ENCODE data around the gene TYROBP.
"Not testable (repeated sequence)": the region's sequence is repeated elsewhere in the genome, so short reads cannot be mapped to it uniquely, and the experiment has no call there.

Gene TYROBP

DNA sequence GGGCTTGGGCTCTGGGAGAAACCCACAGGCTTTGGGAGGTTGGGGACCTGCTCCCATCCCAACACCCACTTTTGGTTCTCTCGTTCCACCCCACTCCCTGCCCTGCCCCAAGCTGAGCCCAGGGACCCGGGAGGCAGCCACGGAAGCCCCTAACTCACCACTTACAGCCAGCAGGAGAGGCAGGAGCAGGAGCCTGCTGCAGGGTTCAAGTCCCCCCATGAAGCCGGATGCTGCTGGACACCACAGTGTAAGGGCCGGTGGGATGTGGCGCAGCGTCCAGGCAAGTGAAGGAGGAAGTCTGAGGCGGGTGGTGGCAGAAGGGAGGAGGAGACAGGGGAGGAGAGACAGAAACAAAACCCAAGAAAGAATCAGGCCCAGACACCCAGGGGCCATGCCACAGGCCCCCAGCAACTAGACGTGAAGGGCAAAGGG, at the start of gene TYROBP:
Gene TYROBP (minus strand): TSS at position 286 of the 432 bp plus-strand sequence. CDS start 67 bp downstream, at position 219.
- peak; percentile 30 for DNase-seq

DNA sequence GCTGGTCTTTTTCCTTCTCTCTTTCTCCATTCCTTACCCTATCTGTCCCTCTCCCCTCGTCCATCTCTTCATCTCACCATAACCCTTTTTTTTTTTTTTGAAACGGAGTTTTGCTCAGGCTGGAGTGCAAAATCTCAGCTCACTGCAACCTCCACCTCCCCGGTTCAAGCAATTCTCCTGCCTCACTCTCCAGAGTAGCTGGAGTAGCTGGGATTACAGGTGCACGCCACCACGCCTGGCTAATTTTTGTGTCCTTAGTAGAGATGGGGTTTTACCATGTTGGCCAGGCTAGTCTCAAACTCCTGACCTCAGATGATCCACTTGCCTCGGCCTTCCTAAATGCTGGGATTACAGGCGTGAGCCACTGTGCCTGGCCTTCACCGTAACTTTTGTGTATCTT, 49.3 kb upstream of the TYROBP start:
- not testable (repeated sequence) for DNase-seq

DNA sequence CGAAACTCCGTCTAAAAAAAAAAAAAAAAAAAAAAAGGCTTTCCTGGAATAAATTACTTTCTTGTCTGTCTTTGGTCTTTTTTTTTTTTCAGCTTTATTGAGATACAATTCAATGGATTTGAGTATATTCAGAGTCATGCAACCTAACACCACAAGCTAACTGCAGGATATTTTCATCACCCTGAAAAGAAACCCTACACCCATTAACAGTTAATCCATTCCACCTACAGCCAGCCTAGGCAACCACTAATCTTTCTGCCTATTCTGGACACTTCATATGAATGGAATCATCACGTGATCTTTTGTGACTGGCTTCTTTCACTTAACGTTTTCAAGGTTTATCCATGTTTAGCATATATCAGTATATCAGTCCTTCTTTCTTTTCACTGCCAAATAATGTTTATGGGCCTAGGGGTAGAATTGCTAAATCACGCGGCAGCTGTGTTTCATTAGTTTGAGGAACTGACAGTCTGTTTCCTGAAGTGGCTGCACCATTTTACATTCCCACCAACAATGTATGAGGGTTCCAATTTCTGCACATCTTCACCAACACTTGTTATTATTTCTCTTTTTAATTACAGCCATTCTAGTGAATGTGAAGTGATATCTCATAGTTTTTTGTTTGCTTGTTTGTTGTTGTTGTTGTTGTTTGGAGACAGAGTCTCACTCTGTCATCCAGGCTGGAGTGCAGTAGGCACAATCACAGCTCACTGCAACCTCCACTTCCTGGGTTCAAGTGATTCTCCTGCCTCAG, 48.0 kb upstream of the TYROBP start:
- no peak for DNase-seq

- DNase-seq = no peak
These were observed 41.0 kb upstream of the TYROBP start for GRCh38 chr19:35949131-35949530.

DNA sequence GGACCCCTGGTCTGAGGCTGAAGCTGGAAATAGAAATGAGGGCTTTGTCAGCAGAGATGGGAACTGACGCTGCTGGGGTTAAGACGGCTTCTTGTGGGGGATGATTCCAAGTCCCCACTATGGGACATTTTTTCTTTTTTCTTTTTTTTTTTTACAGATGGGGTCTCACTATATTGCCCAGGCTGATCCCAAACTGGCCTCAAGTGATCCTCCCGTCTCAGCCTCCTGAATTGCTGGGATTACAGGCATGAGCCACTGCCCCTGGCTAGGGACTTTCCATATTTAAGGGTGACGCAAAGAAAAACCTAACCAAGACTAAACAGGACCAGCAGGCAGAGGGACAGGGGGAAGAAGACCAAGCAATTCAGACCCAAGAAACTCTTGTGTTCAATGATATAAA, 38.1 kb upstream of the TYROBP start:
- DNase-seq = no peak

- no peak for DNase-seq
These were observed 37.2 kb upstream of the TYROBP start for GRCh38 chr19:35945121-35945790.

DNA sequence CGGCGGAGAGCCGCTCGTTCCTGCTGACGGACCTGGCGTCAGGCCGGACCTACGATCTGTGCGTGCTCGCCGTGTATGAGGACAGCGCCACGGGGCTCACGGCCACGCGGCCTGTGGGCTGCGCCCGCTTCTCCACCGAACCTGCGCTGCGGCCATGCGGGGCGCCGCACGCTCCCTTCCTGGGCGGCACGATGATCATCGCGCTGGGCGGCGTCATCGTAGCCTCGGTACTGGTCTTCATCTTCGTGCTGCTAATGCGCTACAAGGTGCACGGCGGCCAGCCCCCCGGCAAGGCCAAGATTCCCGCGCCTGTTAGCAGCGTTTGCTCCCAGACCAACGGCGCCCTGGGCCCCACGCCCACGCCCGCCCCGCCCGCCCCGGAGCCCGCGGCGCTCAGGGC, 36.5 kb upstream of the TYROBP start:
- DNase-seq = no peak

- no peak for DNase-seq
These were observed 35.5 kb upstream of the TYROBP start for GRCh38 chr19:35943321-35944301.

DNA sequence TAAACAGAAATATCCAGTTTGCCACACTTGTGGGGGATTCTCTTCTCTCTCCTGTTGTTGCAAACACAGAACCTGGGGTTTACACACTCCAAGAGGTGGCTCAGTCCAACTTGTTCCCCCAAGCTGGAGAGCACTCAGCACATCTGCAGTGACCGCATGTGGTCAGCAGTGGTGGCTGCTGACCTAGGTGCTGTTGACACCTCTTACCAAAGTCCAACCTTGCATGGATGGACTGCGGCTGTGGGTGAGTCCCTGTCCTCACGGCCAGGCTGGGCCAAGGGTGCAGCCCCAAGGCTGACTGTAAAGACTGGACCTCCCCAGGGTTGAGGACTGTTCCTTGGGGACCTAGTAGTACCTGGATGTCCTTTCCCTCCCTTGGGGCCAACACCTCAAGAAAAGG, 34.1 kb upstream of the TYROBP start:
- no peak for DNase-seq

GRCh38 chr19:35940839-35941238, 32.7 kb upstream of the TYROBP start:
- no peak for DNase-seq

GRCh38 chr19:35940078-35940775, 32.1 kb upstream of the TYROBP start:
- DNase-seq = no peak

- no peak for DNase-seq
These were observed 31.4 kb upstream of the TYROBP start for GRCh38 chr19:35939307-35940077.

DNA sequence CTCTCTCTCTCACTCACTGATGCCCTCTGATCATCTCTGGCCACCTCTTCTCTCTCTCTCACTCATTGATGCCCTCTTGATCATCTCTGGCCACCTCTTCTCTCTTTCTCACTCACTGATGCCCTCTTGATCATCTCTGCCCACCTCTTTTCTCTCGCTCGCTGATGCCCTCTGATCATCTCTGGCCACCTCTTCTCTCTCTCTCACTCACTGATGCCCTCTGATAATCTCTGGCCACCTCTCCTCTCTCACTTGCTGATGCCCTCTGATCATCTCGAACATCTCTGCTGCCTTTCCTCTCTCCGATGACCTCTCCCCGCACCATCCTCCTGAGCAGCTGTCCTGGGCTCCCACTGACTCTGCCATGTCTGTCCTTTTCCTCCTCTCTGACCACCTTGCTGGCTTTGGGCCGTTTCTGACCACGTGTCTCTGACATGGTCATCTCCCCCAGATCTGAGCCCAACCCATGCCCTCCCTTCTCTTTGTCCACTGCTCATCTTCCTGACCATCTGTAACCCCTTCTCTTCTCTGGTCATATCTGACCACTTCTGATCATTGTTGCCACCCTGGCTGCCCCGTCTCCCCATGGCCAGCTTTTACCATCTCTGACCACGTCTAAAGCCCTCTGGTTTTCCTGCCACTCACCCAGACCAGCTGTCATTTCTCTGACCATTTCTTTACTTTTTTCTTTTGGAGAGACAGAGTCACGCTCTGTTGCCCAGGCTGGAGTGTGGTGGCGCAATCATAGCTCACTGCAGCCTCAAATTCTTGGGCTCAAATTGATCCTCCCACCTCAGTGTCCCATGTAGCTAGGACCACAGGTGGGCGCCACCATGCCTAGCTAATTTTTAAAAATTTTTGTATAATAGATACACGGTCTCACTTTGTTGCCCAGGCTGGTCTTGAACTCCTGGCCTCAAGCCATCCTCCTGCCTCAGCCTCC, 30.5 kb upstream of the TYROBP start:
- no peak for DNase-seq

DNA sequence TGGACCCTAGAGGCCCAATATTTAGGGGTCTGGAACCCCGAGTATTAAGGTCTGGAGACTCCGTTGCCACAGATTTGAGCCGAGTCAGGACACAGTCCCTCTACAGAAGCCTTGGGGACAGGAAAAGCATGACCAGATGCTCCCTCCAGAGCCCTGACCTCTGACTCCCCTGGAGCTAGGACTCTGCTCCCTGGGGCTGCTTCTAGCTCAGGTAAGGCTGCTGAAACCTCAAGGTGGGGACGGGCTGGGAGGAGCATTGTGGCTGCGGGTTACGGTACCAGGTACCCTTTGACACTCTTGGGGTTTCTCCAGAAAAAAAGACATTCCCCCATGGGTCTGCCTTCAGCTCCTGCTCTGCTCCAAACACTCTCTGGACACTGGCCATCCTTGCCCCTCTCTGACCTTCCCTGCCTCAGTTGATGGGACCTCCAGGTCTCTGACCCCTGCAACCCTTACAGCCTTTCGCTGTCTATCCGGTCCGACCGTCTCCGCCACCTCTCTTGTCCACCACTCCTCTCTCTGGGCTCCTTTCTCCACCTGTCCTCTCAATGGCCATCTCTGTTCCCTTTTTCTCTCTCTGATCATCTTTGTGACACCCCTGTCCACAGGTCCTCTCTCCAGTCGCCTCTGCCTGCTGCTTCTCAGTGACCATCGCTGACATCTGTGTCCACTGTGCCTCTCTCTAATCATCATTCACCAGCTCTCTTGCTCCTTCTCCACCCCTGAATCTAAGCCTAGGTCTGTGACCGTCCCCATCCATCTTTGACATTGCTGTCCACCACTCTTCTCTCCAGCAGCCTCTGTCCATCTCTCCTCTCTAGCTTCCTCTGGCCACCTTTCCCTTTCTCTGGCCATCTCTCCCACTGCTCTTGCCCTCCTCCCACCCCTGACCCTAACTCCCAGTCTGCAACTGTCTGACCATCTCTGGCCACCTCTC, 29.5 kb upstream of the TYROBP start:
- DNase-seq = no peak

DNA sequence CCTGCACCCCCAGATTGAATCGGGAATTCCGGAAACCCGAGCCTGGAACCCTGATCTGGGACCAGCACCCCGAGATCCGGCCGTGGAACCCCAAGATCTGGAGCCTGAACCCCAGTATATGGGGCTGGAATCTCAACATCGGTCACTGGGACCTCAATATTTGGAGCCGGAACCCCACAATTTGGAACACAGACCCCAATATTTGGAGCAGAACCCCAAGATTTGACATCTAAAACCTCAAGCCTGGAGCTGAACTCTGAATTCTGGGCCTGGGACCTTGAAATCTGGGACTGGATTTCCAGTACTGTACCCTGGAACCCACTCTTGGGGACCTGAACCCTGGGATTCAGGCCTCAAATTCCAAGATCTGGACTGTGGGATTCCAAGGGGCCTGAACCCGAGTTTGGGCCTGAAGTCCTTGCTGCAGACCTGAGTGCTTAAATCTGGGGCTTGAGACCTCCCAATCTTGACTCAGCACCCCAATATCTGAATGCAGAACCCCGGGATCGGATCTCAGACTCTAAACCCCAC, 28.7 kb upstream of the TYROBP start:
- DNase-seq = no peak

- DNase-seq = peak; percentile 80
These were observed 28.0 kb upstream of the TYROBP start, which contains the start of gene LRFN3 for GRCh38 chr19:35935911-35936737. Gene LRFN3 (plus strand): TSS chr19:35936374. CDS start chr19:35939426, 3,052 bp downstream.

- DNase-seq = no peak
These were observed 24.3 kb upstream of the TYROBP start for GRCh38 chr19:35932291-35932936.

DNA sequence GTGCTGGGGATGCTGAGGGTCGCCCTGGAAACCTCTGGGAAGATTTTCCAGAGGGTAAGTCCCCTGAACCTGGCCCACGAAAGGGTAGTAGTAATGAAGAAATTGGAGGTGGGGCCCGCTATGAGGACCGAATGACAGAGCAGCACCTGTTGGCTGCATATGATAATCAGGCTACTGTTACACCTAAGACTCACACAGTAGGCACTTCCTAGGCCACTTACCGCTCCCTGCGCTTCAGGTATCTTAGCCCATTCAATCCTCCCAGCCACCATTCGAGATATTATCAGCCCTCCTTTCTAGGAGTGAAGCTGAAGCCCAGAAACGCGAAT, 23.7 kb upstream of the TYROBP start:
- no peak for DNase-seq

All from midbrain (tissue), 1 donor.